HG02759 (cell line): ENCODE results near the gene ZGPAT.

Experiments used
- ATAC-seq: cut with Tn5 transposase; IDR thresholded peaks from one replicate; pipeline ENCODE4 v1.9.1; 2021; ENCODE audit warnings: mild to moderate bottlenecking, moderate library complexity; ENCODE audit not compliant: unreplicated experiment

The ZGPAT gene

GRCh38 chr20:63691711-63692435 is 16.0 kb upstream of the ZGPAT start:
- ATAC-seq, result no peak

GRCh38 chr20:63692436-63693082 is 15.3 kb upstream of the ZGPAT start:
- no peak for ATAC-seq

GRCh38 chr20:63693083-63693732 is 14.6 kb upstream of the ZGPAT start:
- ATAC-seq, result no peak

- no peak for ATAC-seq
Observed at GRCh38 chr20:63693733-63694583, 13.9 kb upstream of the ZGPAT start.

GRCh38 chr20:63694584-63695423 is 13.0 kb upstream of the ZGPAT start:
- ATAC-seq, result no peak

GRCh38 chr20:63695424-63696305 is 12.2 kb upstream of the ZGPAT start:
- no peak for ATAC-seq

GRCh38 chr20:63696306-63696627 is 11.6 kb upstream of the ZGPAT start:
- ATAC-seq, result no peak

GRCh38 chr20:63696628-63697356 is 11.0 kb upstream of the ZGPAT start, which contains the start of gene TNFRSF6B:
TSS of gene TNFRSF6B (plus strand) at chr20:63696652. CDS start at chr20:63696768, 116 bp downstream.
- no peak for ATAC-seq

GRCh38 chr20:63697357-63697867 is 10.4 kb upstream of the ZGPAT start:
- no peak for ATAC-seq

- no peak for ATAC-seq
Observed at GRCh38 chr20:63697868-63698545, 9.8 kb upstream of the ZGPAT start.

- ATAC-seq, result no peak
Observed at GRCh38 chr20:63698739-63699465, 8.9 kb upstream of the ZGPAT start.

- ATAC-seq, result no peak
Observed at GRCh38 chr20:63699466-63700198, 8.2 kb upstream of the ZGPAT start.

GRCh38 chr20:63700199-63701050 is 7.4 kb upstream of the ZGPAT start:
- ATAC-seq, result no peak

GRCh38 chr20:63701051-63701328 is 6.8 kb upstream of the ZGPAT start:
- ATAC-seq, result no peak

GRCh38 chr20:63701329-63702035 is 6.4 kb upstream of the ZGPAT start:
- ATAC-seq, result no peak
